ENCODE measurements around the gene THRB.

The THRB gene

GRCh38 chr3:24255414-24255813, 239.2 kb downstream of the THRB start:
- DNase-seq: no peak

DNA sequence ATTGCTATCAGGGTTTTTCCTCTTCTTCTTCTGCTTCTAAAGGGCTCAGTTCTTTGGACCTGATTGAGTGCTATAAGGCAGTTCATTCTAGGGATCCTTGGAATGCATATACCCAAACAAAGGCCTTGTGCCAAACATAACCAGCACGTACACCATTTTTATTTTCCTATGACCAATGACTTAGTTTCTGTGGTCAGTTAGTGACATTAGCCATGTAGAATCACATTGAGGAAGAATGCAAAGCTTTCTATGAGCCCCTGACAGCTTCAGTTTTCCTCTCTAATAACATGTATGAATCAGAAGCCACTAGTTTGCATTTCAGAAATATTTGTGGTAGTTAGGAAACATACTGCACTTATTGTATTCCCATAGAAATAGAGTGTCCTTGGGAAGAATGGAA, 240.0 kb downstream of the THRB start:
- no peak for DNase-seq

DNA sequence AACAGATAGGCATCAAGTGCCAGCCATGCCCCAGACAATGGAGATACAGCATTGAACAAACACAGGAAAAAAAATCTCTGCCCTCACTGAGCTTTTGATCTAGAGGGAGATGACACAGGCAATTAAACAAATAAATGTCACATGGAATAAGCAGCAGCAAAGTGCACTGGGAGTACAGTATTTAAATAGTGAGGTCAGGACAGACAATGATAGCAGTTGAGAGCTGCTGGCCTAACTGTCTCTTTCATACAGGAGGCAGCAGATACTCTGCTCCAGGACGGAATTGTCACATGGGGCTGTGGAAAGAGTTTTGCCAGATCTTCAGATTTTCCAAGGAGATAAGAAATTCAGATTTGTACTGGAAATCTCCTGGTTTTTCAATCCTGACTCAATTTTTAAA, 241.3 kb downstream of the THRB start:
- DNase-seq: no peak

DNA sequence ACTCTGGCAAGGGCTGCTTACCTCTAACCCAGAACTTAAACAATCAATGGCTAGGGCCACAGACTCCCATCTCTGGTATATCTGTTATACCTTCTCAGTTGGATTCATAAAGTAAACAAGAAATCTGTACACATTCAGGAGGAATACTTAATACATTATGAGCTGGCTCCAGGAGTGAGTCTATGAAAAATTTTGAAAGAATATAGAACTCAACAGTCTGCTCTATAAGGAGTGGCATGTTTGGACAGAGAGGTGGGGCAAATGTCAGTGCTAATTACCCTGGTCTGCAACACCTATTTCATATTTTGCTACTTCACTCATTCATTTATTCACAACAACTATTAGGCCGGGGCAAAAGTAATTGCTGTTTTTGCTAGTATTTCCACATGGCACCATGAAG, 245.1 kb downstream of the THRB start:
- no peak for DNase-seq

GRCh38 chr3:24245056-24245455, 249.6 kb downstream of the THRB start:
- DNase-seq: no peak

GRCh38 chr3:24244491-24244890, 250.2 kb downstream of the THRB start:
- no peak for DNase-seq

- DNase-seq: no peak
Measured at GRCh38 chr3:24242012-24242698, 252.5 kb downstream of the THRB start.

DNA sequence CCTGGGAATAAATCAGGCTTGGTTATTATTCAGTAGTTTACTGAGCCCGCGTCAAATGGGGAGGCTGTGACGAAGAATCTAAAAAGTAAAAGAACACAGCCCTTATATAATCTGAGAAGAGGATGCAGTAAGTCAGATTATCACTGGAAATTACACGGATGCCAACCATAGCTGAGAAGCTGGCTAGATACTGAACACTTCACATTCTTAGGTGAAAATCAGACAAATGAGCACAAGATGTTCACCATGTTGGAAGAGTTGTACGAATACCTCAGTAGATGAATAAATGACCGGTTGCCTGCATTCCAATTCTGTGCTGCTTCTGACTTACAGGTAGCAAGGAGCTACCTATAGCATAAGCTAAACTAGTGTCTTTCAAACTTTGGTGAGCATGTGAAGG, 254.3 kb downstream of the THRB start:
- DNase-seq: no peak

GRCh38 chr3:24237971-24238706, 256.5 kb downstream of the THRB start:
- DNase-seq: peak; percentile 28

DNA sequence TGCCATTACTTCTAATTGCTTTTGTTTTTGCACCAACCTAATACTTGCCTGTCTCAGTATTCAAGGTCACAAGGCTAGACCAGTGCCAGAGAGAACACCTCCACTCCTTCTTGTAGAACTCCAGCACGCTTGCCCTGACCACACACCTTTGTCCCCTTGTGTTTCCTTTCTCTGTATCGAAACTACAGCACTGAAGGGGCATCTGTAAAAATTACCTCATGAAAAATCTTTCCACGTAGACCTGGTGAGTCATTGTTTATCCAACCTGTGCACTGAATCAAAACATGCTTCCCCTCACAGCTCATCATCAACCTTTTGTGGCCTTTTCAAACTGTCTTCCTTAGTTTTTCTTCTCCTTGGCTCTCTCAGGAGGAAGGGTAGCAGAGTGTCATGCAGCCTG, 259.5 kb downstream of the THRB start:
- DNase-seq: no peak

GRCh38 chr3:24232784-24233183, 261.9 kb downstream of the THRB start:
- no peak for DNase-seq

- DNase-seq: no peak
Measured at GRCh38 chr3:24229468-24230221, 265.0 kb downstream of the THRB start.

- no peak for DNase-seq
Measured at GRCh38 chr3:24227635-24228034, 267.0 kb downstream of the THRB start.

GRCh38 chr3:24226397-24226796, 268.3 kb downstream of the THRB start:
- DNase-seq: no peak

- DNase-seq: no peak
Measured at GRCh38 chr3:24225385-24225950, 269.2 kb downstream of the THRB start.

GRCh38 chr3:24224666-24225384, 269.8 kb downstream of the THRB start:
- DNase-seq: no peak

DNA sequence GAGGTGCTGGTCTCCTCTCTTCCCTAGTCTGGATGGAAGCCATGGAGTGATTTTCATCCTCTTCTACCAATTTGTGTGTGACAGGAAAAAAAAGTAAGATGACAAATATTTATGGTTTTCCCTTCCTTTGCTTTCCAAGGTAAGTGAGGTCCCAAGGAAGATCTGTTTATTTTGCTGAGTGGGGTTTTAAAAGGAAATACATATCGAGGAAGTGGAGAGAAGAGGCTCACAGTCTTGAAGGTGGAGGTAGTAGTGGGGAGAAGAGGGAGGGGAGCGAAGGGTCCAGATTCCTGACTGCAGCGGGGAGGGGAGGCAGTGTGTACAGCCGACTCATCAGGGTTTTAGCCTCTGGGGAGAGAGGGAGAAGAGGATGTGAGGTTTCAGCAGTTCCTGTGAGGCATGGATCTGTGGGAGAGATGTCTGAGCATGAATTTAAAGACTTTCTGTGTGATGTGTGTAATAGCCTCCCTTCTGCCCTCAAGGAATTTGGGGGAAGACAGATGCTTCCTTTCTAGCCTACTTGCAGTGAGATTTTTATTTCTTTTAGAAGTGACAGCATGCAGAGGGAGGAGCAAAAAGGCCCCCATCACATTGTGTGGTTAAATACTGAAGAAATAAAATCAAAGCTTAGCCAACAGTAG, 272.4 kb downstream of the THRB start:
- DNase-seq: no peak

DNA sequence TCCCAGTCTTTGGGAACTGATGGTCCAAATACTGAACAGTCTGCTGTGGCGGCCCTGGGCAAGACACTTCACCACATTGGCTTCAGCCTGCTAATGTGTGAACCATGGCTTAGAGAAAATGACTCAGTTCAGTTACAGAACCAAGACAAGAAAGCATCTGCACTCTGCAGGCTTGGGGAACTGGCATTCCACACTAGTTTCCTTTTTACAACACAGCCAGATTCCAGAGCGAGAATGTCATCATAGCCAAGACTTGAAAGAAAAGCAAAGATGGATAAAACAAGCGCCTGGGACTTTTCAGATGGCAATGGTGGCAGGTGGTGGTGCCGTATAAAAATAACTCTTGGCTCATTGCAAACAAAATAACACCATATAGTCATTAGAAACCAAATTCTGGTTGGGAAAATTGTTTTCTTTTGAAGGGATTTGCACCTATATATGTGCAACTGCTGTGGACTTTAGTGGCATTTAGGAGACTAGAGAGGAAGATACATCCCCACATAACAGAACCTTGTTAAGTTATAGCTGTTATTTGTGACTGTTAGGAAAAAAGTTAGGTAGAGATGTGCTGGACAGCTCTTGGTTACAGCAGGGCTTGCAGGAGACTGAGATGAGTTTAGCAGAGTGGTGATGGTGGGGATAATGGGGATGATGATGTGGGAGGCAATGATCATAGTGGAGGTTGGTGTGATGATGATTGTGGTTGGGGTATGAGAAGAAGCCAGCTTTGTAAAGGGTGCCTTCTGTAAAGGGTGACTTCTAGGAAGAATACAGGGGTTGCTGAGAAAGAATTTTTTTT, 273.6 kb downstream of the THRB start:
- no peak for DNase-seq

GRCh38 chr3:24215502-24215901, 279.1 kb downstream of the THRB start:
- DNase-seq: no peak

GRCh38 chr3:24211381-24211780, 283.3 kb downstream of the THRB start:
- no peak for DNase-seq

- DNase-seq: no peak
Measured at GRCh38 chr3:24202071-24202470, 292.6 kb downstream of the THRB start.

- no peak for DNase-seq
Measured at GRCh38 chr3:24201301-24201700, 293.3 kb downstream of the THRB start.

Data from KG1 (cell line).